HG02943 (cell line): Measurements from ENCODE around the gene GCNT3.

Experiments used
- ATAC-seq: cut with Tn5 transposase; IDR thresholded peaks from one replicate; pipeline ENCODE4 v1.9.1; 2021; ENCODE audit warnings: mild to moderate bottlenecking, low read depth, moderate library complexity; ENCODE audit not compliant: unreplicated experiment

The GCNT3 gene, protein sequence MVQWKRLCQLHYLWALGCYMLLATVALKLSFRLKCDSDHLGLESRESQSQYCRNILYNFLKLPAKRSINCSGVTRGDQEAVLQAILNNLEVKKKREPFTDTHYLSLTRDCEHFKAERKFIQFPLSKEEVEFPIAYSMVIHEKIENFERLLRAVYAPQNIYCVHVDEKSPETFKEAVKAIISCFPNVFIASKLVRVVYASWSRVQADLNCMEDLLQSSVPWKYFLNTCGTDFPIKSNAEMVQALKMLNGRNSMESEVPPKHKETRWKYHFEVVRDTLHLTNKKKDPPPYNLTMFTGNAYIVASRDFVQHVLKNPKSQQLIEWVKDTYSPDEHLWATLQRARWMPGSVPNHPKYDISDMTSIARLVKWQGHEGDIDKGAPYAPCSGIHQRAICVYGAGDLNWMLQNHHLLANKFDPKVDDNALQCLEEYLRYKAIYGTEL

DNA sequence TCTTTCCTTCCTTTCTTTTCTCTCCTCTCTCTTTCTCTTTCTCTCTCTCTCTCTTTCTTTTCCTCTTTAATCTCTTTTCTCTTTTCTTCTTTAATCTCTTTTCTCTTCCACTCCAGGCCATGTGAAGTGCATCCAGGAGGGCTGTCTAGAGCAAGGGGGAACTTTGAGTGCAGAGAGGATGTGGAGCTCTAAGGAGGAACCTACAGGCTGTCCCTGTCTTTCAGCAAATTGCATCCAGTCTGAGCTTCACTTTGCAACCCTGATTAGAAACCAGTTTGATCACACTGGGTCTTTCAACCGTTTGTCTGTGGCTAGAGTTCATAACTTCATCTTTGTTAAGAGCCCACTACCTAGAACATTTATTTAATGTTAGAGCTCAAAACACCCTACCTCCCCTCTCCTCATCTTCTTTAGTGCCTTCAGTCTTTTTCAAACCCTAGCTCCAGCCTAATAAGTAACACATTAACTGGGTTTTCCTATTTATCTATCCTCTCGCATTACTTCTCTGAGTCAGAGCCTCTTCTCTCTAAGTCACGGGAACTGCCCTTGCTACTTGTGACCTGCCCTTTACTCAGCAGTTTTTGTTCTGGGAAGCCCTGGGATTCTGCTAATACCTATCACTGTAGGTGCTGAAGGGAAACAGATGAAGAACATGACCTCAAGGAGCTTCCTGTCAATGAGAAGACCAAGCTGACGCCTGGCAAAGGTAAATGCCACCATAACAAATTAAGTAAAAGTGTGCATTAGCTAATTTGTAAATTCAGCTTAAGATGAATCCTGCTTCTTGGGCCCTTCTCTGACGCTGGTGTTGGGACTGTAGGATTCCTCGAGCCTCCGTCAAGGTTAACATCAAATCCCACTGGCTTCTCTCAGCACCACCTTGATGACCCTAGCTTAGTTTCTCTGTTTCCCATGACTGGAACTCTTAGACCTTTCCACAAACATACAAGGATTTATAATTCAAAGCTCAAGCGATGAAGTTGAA lies at the start of gene GCNT3:
Gene GCNT3, plus strand, starts transcription at position 508 of the 985 bp plus-strand sequence. CDS start 6,456 bp downstream, outside the sequence.
- no peak for ATAC-seq

DNA sequence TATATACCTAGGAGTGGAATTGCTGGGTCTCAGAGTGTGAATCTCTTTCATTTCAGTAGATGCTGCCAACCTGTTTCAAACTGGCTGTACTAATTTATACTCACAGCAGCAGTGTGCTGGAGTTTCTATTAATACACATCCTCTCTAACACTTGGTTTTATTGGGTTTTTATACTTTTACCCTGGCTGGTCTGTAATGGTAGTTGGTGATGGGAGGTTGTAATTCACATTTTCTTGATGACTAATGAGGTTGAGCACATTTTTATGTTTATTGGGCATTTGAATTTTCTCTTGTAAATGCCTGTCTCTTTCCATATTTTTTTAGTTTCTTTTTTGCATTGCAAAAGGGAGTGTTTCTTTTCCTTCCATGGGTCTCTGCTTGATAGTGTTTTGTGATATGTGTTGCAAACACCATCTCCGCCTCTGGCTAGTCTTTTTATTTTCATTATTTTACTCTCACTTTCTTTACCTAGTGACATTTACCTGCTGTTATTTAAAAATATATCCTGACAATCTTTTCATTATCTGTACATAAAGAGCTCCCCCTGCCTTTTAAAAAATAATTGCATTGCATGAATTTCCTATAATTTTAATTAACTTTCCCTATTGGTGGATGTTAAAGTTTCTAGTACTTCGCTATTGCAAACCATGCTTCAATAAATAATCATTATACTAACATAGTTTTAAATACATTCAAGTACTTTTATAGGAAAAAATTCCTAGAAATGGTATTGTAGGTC lies 49.0 kb upstream of the GCNT3 start:
- no peak for ATAC-seq

DNA sequence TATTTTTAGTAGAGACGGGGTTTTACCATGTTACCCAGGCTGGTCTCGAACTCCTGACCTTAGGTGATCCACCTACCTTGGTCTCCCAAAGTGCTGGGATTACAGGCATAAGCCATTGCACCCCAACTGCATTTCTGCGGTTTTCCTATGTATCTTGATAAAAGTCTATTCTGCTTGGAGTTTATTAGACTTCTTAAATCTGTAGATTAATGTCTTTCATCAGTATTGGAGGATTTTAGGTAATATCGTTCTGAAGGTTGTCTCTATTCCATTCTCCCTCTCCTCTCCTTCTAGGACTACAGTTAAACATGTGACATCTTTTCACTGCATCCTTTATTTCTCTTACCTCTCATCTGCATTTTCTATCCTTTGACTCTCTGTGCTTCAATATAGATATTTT lies 46.3 kb upstream of the GCNT3 start:
- no peak for ATAC-seq

DNA sequence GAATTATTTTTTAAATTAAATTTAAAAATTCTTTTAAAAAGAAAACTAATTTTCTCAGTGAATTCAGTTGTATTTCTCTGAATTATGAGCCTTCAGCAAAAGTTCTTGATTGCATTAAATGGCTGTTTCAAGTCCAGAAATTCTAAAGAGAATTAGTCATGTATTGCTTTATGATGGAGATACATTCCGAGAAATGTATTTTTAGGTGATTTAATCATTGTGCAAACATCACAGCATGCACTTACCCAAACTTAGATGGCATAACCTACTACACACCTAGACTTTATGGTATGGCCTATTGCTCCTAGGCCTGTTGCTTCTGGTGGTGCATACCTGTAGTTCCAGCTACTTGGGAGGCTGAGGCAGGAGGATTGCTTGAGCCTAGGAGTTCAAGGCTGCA lies 44.3 kb upstream of the GCNT3 start:
- ATAC-seq: no peak

DNA sequence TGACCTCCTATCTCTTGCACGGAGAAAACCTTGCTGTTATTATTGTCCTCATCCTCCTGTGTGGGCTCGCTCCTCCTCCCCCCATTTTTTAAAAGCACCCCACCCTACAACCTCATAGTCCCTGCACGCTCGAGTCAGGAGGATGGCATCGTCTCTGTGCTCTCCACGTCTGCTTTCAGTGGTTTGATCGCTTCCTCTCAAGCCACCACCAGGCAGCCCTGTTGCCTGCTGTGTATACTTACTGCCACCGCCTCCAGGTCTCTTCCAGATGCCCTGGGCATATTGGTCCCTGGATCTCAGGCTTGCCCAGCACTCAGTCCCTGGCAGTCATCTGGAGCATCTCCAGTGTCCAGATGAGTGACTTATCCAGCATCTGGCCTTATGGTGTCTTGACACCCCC lies 42.1 kb upstream of the GCNT3 start:
- no peak for ATAC-seq

DNA sequence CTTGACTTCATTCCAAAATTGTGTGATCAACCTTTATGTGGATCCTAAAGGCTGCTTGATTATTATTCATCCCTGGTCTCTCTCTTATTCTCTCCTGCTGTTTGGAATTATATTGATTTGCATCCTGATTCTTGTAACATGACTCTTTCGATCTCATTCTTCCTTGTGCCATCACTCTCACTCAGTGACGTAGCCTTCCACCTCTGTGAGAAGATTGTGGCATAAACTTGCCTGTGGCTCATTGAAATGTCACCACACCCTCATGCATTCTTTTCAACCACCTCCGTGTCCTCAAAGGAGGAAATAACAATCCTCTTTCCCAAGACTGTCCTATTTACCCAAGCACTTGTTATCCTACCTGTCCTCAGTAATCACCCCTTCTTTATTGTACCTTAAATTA lies 41.3 kb upstream of the GCNT3 start:
- ATAC-seq: no peak

DNA sequence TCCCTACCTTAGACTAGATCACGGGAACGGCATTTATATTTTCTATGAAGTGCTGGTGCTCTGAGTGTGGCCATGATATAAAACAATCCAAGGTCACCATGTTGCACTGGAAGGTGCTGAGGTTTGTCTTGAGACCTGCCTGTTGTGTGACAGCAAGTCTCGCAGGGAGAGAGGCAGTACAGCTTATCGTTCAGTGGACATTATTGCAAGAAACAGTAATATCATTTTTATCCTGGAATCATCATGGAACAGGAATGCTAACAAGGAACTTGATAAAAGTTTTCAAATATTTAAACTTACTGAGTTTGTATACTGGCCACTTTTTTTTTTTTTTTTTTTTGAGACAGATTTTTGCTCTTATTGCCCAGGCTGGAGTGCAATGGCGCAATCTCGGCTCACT lies 40.0 kb upstream of the GCNT3 start:
- no peak for ATAC-seq

DNA sequence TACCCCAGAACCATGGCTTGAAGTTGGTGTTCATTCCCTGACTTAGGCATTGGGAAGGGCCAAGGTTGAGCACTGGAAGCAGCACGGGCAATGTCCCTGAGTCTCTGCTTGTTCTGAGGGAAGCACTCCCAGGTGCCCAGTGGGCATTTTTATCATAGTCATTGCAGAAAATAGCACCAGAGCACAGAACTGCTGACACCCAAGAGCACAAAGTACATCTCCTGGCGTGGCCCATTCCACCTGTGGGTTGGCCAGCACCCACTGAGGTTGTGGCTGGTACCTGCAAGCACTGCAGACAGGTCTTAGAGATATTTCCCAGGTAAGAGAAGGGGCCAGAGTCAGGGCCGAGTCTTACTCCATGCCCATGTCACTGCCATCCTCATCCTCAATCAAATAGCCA lies 28.5 kb upstream of the GCNT3 start:
- ATAC-seq: no peak

DNA sequence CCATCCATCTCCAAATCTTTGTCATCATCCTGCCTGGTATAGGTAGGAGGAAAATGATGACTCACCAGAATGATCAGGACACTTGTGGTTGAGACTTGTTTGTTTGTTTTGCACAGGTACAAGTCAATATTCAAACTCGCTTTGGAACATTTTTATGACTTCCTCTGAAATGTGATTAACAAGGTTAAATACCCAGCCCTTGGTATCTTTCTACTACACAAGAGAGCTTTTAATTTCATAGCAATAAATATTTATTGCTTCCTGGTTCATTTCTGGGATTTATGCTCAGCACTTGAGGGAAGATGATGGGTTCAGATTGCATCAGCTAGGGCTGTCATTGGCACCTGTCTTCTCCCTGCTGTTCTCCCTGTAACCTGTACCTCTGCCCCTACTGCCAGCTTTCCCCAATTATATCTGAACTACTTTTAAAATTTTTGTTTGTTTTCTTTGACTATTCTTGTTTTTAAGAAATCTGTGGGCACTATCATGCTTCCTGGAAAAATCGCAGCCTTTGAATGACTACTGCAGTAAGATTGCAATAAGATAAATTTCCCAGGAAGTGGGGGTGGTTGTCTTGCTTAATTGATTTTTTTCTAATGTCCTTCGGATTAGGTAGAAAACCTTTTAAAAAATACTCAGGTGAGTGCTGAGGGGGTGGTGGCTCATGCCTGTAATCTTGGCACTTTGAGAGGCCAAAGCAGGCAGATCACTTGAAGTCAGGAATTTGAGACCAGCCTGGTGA lies 24.3 kb upstream of the GCNT3 start:
- ATAC-seq: no peak

DNA sequence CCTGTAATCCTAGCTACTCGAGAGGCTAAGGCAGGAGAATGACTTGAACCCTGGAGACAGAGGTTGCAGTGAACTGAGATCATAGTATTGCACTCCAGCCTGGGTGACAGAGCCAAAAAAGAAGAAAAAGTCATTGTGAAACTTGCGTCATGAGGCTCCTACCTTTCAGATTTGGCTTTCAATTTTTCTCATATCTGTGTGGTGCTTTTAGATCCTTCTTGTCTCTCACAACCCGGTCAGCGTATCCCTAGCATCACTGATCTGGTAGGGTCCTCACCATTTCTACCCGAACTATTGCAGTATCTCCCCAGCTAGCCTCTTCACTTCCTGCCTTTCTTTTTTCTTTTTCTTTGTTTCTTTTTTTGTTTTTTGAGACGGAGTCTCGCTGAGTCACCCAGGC lies 21.6 kb upstream of the GCNT3 start:
- ATAC-seq: no peak

DNA sequence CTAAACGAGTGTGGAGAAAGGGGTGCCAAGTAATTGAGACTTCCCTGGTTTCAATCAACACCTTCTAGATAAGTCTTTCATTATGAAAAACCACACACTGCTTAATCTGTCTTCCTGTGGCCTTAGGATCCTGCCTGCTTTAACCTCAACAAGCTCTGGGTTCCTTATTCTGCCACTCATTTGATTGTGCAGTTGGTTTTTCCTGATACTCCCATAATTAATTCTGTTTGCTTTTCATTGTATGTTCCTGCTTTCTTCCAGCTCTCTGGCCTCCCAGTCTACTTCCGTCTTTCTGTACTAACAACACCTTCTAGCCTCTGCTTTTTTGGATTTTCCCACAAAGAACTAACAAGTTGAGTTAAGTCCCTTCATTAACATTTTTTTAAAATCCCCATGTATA lies 20.2 kb upstream of the GCNT3 start:
- ATAC-seq: no peak

DNA sequence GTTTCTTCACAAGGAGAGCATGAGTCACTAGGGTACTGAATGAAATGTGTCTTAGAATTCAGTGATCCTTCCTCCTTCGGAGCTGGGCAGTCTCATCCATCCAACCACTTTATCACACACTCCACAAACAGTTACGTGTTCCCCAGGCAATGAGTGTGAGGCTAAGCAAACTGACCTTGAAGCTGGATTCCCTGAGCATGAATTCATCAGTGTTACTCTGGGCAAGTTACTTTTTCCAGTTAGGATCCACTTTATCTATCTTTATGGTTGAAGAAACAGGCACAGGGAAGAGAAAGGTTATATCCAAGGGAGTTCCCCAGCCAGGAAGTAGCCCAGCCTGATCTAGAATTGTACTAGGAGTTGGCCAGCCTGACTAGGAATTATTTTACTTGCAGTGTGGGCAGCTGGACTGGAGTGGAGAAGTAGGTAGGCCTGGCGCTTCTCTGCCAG lies 17.1 kb upstream of the GCNT3 start:
- ATAC-seq: no peak

DNA sequence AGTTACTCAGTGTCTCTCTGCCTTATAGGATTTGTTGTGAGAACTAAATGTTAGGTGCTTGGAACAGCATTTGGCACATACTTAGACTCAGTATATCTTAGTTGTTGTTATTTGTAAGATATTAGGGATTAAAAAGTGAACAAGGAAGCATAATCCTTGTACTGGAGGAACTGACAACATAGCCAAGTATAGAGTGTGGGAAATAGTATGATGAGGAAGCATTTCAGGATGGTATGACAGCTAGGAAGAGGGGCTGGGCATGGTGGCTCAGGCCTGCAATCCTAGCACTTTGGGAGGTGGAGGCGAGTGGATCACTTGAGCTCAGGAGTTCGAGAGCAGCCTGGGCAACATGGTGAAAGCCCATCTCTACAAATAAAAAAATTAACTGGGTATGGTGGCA lies 16.6 kb upstream of the GCNT3 start:
- ATAC-seq: no peak

DNA sequence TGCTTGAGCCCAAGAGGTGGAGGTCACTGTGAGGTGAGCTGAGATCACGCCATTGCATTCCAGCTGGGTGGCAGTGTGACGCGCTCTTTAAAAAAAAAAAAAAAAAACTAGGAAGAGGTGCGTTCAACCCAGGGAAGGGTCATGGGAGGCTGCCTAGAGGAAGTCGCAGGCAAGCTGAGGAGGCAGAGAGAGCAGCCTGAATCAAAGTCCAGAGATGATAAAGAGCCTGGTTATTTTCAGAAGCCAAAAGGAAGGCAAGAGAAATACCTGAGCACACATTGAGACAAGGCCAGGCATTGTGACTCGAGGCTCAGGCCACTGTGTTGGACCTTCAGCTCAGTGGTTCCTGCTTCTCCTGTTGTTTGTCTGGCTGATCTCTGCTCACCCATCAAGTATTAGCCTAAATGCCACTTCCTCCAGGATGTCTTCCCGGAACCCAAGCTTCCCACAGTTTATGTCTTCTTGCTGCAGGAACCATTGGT lies 16.1 kb upstream of the GCNT3 start:
- no peak for ATAC-seq

DNA sequence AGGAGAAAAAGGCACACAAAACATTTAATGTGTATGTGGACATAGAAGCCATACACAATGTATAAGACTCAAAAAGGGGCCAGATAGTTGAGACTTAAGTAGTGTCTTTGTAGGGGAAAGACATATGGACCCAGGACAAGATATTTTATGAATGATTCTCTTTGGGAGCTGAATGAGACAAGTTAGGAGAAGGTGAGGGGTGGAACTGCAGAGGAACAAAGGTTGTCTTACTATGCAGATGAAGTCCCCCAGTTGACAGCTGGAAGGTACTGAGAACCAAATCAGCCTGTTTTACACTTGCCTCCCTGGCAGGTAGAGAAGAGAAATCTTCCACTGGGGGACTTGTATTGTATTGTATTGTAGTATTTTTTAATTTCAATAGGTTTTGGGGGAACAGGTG lies 14.9 kb upstream of the GCNT3 start:
- no peak for ATAC-seq

DNA sequence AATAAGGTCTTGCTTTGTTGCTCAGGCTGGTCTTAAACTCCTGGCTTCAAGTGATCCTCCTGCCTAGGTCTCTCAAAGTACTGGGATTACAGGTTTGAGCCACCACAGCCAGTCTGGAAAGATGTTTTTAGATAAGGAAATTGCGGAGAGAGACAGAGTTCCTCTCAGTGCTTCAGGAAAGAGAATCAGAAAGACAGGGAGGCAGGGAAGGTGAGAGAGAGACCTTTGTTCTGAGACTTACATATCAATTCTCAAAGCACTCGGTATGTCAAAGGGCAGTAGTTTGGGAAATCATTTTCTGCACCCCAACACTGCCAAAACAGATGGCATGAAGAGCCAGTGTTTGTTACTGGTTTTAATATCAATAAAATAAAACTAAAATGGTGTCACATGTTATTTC lies 13.1 kb upstream of the GCNT3 start:
- no peak for ATAC-seq

DNA sequence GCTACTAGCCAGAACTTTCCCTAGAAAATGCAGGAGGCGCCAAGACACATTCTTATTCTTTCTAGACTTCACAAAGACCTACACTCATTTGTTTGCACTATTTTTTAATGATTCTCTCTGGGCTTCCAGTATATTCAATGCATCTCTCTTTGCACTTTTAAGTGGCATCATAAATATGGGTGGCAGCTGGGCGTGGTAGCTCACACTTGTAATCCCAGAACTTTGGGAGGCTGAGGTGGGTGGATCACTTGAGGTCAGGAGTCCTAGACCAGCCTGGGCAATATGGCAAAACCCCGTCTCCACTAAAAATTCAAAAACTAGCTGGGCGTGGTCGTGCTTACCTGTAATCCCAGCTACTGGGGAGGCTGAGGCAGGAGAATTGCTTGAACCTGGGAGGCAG lies 5.6 kb upstream of the GCNT3 start:
- ATAC-seq: no peak

DNA sequence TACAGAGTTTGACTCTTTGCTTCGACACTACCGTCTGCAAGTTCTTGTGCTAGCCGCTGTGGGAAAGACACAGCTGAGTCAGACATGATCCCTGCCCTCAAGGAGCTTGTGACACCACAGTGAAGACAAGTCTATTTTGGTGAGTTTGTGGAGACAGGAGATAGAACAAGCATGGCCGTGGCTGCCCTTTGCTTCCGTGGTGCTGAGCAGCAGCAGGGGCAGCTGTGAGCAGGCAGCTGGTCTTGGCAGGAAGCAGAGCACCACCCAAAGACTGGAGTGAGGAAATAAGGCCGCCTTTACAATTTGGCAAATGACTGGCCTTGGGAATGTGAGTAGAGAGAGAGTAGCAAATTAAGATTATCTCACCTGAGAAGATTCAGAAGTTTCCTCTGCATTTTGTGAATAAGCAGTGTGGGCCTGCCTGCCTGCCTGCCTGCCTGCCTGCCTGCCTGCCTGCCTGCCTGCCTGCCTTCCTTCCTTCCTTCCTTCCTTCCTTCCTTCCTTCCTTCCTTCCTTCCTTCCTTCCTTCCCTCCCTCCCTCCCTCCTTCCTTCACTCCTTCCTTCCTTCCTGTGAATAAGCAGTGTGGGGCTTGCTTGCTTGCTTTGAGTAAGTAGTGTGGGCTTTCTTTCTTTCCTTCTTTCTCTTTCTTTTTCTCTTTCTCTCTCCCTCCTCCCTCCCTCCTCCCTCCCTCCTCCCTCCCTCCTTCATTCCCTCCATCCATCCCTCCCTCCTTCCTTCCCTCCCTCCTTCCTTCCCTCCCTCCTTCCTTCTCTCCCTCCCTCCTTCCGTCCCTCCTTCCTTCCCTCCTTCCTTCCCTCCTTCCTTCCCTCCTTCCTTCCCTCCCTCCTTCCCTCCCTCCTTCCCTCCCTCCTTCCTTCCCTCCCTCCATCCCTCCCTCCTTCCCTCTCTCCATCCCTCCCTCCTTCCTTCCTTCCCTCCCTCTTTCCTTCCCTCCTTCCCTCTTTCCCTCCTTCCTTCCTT lies 1.6 kb upstream of the GCNT3 start:
- no peak for ATAC-seq

DNA sequence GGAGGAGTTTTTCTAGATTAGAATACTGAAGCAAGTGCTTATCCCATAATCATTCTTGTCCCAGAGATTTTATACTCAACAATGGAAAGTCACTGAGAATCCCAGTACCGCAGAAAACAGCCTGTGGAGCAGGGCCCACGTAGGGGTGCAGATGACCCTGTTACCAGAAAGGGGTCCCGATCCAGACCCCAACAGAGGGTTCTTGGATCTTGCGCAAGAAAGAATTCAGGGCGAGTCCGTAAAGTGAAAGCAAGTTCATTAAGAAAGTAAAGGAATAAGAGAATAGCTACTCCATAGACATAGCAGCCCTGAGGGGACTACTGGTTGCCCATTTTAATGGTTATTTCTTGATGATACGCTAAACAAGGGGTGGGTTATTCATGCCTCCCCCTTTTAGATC lies 2.6 kb downstream of the GCNT3 start:
- no peak for ATAC-seq
